ENCODE results near the gene TMUB2.

DNA sequence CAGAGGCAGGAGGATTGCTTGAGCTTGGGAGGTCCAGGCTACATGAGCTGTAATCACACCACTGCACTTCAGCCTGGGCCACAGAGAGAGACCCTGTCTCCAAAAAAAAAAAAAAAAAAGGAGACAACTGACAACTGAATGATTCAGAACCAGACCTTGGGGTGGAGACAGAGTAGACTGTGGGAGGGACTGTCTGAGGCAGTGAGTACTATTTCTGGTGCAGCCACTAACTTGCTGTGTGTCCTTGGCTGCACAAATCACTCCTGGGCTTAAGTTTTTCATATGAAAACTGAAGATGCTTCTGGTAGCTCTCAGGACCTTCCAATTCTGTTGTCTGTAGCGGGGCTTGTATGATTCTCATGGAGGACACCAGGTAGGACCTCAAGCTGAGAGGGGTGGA lies 10.5 kb upstream of the TMUB2 start:
- TF ChIP-seq GABPA (IDR thresholded peaks at IDR 0.05 in 1 of 2, conservative IDR thresholded peaks at IDR 0.05 in 1 of 2): no peak
- TF ChIP-seq, protein P1, sequence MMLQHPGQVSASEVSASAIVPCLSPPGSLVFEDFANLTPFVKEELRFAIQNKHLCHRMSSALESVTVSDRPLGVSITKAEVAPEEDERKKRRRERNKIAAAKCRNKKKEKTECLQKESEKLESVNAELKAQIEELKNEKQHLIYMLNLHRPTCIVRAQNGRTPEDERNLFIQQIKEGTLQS (IDR thresholded peaks at IDR 0.05): no peak
- no peak for TF ChIP-seq YY1 (IDR thresholded peaks at IDR 0.05)
- TF ChIP-seq, protein P2, sequence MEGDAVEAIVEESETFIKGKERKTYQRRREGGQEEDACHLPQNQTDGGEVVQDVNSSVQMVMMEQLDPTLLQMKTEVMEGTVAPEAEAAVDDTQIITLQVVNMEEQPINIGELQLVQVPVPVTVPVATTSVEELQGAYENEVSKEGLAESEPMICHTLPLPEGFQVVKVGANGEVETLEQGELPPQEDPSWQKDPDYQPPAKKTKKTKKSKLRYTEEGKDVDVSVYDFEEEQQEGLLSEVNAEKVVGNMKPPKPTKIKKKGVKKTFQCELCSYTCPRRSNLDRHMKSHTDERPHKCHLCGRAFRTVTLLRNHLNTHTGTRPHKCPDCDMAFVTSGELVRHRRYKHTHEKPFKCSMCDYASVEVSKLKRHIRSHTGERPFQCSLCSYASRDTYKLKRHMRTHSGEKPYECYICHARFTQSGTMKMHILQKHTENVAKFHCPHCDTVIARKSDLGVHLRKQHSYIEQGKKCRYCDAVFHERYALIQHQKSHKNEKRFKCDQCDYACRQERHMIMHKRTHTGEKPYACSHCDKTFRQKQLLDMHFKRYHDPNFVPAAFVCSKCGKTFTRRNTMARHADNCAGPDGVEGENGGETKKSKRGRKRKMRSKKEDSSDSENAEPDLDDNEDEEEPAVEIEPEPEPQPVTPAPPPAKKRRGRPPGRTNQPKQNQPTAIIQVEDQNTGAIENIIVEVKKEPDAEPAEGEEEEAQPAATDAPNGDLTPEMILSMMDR (IDR thresholded peaks at IDR 0.05; ENCODE audit: low read depth, low read length, missing input control): no peak
- TF ChIP-seq, protein P3, sequence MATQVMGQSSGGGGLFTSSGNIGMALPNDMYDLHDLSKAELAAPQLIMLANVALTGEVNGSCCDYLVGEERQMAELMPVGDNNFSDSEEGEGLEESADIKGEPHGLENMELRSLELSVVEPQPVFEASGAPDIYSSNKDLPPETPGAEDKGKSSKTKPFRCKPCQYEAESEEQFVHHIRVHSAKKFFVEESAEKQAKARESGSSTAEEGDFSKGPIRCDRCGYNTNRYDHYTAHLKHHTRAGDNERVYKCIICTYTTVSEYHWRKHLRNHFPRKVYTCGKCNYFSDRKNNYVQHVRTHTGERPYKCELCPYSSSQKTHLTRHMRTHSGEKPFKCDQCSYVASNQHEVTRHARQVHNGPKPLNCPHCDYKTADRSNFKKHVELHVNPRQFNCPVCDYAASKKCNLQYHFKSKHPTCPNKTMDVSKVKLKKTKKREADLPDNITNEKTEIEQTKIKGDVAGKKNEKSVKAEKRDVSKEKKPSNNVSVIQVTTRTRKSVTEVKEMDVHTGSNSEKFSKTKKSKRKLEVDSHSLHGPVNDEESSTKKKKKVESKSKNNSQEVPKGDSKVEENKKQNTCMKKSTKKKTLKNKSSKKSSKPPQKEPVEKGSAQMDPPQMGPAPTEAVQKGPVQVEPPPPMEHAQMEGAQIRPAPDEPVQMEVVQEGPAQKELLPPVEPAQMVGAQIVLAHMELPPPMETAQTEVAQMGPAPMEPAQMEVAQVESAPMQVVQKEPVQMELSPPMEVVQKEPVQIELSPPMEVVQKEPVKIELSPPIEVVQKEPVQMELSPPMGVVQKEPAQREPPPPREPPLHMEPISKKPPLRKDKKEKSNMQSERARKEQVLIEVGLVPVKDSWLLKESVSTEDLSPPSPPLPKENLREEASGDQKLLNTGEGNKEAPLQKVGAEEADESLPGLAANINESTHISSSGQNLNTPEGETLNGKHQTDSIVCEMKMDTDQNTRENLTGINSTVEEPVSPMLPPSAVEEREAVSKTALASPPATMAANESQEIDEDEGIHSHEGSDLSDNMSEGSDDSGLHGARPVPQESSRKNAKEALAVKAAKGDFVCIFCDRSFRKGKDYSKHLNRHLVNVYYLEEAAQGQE (IDR thresholded peaks at IDR 0.05): no peak
- TF ChIP-seq, protein P4, sequence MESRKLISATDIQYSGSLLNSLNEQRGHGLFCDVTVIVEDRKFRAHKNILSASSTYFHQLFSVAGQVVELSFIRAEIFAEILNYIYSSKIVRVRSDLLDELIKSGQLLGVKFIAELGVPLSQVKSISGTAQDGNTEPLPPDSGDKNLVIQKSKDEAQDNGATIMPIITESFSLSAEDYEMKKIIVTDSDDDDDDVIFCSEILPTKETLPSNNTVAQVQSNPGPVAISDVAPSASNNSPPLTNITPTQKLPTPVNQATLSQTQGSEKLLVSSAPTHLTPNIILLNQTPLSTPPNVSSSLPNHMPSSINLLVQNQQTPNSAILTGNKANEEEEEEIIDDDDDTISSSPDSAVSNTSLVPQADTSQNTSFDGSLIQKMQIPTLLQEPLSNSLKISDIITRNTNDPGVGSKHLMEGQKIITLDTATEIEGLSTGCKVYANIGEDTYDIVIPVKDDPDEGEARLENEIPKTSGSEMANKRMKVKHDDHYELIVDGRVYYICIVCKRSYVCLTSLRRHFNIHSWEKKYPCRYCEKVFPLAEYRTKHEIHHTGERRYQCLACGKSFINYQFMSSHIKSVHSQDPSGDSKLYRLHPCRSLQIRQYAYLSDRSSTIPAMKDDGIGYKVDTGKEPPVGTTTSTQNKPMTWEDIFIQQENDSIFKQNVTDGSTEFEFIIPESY (IDR thresholded peaks at IDR 0.05): no peak

All from liver (tissue), 3 donors.